NCI-H2029 treated with DMSO at 0.1 percent for 48 hours (cell line): ENCODE measurements around the gene MRPL3.

ENCODE experiments used
- DNase-seq: peaks from one replicate; lab custom pipeline; 2025; lab: John Stamatoyannopoulos, UW

MRPL3 gene

GRCh38 chr3:131502530-131503319 is at the start of gene MRPL3:
Gene MRPL3 (minus strand): TSS chr3:131502971. CDS start chr3:131502821, 150 bp downstream.
- DNase-seq = peak; percentile 20

DNA sequence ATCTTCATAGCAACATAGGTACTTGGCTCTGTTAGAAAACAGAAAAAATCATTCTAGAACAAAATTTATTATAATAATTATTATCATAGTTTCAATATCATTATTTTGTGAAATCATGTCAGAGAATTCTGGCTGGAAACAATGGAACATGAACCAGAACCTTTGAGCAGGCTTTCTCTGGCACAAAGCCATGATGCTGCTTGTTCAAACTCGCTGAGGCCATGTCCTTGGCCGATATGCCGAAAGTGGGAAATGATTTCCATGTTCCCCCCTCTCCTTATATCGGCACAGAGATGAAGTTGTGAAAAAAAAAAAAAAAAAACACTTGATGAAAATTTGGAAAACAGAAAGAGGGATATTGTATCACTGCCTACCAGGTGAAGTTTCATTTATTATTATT is 49.0 kb upstream of the MRPL3 start:
- DNase-seq = no peak

- no peak for DNase-seq
Measured at GRCh38 chr3:131550562-131551465, 48.0 kb upstream of the MRPL3 start.

- no peak for DNase-seq
Measured at GRCh38 chr3:131549340-131549739, 46.6 kb upstream of the MRPL3 start.

DNA sequence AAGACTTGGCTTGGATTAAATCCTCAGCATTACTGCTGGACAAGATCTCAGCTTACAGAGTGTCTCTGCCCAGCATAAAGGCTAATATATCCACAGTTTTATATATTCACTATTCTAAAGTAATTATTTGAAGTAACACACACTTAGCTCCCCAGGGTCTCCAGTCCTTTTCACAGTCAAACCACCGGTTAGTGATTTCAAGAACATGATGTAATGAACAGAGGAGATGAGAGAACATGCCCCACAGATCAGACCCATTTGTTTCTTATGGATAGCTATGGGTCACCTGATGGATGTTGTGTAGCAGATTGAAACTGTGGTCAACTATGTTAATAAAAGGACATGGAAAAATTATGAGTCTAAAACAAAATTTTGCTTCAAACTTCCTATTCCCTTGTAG is 44.8 kb upstream of the MRPL3 start:
- no peak for DNase-seq

DNA sequence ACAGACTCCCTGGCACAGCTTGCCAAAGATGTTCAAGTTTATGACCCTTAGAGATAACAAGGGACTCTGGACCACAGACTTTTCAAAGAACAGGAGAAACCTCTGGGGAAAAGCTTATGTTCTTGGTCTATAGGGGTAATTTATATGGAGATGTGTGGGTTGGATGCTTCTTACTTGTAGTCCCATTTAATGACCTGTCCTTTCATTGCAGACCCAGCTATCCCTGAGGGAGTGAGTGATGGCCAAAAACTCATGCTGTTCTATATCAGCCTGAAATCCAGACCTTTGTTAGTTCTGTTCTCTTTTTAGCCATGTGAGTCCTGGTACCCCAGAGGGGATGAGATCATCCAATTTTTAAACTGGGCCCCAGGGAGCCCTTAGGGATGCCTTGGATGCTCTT is 43.7 kb upstream of the MRPL3 start:
- no peak for DNase-seq

GRCh38 chr3:131544557-131544956 is 41.8 kb upstream of the MRPL3 start:
- DNase-seq = no peak

DNA sequence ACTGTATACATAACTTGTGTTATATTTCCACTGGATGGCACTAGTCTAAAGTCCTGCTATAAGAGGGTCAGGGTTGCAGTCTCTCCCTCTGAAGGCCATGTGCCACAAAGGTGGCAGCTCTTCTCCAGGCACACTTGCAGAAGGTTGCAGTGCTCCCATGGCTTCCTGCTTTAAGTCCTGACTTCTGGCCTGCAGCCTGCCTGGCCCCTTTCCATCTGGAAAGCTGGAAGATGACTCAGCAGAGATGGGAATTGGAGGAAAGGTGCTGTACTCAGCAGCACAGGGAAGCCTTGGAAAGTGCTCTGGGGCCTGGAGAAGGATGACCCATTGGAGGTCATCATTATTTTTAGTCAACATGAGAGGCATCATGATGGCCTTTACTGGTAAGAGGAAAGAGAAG is 40.9 kb upstream of the MRPL3 start:
- no peak for DNase-seq

DNA sequence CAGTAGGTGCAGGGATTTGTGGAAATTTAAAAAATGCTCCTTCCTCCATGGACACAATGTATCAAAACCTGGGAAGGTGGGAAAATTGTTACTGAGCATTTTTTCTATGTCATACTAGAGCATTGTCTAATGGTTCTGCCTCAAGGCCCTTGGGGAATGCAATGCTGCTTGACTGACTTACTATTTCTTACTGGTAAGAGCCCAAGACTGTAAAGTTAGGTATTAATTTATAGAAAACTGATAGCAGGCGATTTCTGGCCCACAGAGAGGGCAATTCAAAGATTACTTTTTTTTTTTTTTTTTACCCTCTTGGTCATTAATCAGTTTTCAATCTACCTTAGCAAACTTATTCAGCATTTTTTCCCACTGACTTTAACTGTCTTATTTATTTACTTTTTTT is 38.5 kb upstream of the MRPL3 start:
- no peak for DNase-seq

DNA sequence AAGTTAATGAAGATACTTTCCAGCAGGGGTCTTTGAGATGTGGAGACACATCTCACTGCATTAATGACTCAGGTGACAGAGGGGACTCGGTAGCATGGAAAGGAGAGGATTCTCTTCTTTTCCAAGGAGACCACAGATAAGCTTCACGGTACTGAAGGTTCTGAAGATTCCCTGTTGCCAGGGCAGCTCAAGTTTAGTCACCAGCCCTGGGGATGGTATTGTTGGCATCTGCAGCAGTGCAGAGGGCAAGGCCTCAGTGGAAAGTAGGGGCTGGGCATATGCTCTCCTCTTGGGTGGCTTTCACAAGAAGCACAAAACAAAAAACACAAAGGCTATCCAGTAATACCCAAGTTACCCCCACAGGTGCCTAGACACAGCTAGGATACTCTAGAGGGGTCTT is 38.0 kb upstream of the MRPL3 start:
- no peak for DNase-seq

- DNase-seq = no peak
Measured at GRCh38 chr3:131540143-131540542, 37.4 kb upstream of the MRPL3 start.

DNA sequence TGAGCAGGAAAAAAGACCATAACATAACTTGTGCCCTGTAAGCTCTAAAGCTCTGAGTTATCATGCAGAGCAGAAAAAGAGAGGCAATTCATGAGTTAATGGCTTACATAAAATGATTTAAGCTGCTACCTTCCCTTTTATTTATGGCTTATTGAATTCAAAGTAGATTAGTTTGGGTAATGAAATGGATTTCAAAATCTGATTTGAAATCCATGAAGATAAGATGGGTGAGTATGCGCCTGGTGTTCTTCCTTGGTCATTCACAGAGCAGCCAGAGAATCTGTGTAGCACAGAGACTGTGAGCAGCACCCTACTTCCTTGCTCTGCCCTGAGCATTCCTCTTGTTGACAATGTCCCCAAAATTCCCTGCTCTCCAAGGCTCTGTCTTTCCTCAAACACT is 36.2 kb upstream of the MRPL3 start:
- DNase-seq = no peak

DNA sequence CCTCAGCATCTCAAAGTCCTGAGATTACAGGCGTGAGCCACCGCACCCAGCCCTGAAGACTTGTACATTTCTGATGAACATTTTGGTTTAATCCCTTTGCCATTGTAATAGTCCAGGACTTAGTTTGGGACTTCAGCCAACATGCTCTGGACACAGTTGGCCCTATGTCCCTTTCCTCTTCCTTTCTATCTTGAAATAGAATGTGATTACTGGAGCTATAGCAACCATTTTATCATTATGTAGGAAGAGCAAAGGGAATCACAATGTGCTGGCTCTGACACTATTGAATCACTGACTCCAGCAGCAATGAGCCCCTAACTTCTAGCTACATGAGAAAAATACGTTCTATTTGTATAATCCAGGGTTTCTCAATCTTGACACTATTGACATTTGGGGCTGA is 34.8 kb upstream of the MRPL3 start:
- no peak for DNase-seq

GRCh38 chr3:131535596-131535995 is 32.8 kb upstream of the MRPL3 start:
- no peak for DNase-seq

DNA sequence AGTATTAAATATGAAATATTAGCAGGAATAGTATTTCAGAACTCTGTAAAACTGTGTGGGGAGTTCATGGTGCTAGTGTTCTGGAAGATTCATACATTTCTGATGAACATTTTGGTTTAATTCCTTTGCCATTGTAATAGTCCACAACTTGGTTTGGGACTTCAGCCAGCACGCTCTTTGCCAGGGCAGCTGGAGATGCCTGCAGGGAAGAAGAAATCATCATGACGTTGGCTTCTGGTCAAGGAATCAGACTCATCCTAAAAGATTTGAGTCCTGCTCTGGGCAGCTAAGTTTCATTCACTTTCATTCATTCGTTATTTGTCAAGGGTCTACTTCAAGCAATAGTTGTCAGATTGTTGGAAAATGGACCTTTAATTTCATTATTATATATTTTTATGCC is 32.4 kb upstream of the MRPL3 start:
- DNase-seq = no peak

DNA sequence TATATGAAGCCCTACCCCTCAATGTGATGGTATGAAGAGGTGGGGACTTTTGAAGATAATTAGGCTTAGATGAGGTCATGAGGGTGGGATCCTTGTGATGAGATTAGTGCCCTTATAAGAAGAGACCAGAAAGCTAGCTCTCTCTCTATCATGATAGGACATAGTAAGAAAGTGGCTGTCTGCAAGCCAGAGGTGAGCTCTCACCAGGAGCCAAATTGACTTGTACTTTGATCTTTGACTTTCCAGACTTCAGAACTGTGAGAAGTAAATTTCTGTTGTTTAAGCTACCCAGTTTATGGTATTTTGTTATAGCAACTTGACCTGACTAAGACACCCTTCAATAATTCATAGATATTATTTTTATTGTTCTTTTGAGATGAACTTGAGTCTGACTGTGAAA is 29.9 kb upstream of the MRPL3 start:
- DNase-seq = no peak

GRCh38 chr3:131530843-131531242 is 28.1 kb upstream of the MRPL3 start:
- no peak for DNase-seq

DNA sequence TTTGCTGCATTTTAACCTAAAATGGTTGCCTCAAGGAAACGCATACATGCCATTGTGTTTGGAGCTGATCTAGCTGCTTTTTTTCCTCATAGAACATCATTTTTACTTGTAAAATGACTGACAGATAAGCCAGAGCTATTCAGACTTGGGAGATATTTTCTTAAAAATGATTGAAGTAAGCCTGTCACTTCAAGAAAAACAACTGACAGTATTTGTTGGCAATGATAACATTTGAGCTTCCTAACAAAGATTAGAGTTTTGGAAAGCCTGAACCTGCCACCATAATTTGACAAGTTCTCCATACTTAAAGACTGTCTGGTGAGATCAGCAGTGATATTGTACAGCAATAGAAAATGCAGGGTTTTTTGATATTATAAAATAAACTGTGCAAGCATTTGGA is 27.6 kb upstream of the MRPL3 start:
- no peak for DNase-seq

DNA sequence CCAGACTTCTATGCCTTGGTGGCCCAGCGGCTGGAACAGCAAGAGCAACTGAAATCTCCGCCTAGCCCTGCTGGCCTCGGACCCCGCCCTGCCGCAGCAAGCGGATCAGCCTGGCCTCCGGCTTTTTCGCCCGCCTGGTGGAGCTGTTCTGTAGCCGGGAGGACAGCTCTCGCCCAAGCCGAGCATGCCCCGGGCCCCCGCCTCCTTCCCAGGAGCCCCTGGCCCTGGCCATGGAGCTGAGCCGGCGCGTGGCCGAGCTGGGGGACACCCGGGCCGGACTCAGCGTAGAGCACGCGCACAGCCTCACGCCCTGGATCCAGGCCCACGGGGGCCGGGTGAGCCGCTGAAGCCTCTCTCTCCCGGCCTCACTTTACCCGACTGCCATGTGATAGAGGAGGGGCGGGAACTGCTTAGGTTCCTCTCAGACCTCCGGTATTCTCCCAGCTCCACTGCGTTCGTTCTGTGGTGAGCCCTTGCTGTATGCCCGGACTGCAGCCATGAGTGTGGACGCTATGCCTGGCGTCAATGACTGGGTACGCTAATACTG is 24.1 kb upstream of the MRPL3 start:
- peak; percentile 2 for DNase-seq

DNA sequence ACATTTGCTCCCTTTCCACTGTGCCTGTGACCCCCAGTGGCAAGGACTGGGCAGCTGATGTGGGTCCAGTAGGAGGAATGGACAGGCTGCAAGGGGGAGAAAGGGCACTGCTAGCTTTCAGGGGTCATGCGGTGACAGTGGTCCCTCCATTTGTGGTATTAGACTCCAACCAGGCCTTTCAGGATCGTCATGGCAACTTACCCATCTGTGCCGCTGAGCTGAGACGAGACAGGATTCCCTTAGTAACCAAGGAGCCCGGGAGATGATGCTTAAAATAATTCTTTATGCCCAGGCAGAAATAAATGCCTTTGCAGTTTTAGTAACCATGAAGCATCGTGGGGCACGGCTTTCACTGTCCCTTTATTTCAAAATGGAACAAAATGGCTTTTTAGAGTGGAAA is 15.9 kb upstream of the MRPL3 start:
- DNase-seq = no peak

GRCh38 chr3:131505421-131505820 is 2.6 kb upstream of the MRPL3 start:
- no peak for DNase-seq

DNA sequence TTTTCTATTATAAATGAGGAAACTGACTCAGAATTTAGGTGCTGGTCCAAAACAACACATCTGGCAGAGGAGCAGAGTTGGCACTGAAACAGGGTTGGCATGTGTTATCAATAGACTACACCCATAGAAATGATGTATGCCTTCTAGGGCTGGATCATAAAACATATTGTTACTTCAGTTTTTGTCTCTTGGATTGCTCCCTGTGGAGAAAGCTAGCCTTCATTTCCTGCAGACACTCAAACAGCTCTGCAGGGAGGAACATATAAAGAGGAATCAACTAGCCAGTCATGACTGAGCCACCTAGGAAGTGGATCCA is 507 bp upstream of the MRPL3 start:
- DNase-seq = no peak

- no peak for DNase-seq
Measured at GRCh38 chr3:131501949-131502348, 822 bp downstream of the MRPL3 start.
